ENCODE measurements around the gene SLC34A1.

The SLC34A1 gene

GRCh38 chr5:177389241-177390169 lies 5.3 kb downstream of the SLC34A1 start:
- DNase-seq: peak; percentile 42

DNA sequence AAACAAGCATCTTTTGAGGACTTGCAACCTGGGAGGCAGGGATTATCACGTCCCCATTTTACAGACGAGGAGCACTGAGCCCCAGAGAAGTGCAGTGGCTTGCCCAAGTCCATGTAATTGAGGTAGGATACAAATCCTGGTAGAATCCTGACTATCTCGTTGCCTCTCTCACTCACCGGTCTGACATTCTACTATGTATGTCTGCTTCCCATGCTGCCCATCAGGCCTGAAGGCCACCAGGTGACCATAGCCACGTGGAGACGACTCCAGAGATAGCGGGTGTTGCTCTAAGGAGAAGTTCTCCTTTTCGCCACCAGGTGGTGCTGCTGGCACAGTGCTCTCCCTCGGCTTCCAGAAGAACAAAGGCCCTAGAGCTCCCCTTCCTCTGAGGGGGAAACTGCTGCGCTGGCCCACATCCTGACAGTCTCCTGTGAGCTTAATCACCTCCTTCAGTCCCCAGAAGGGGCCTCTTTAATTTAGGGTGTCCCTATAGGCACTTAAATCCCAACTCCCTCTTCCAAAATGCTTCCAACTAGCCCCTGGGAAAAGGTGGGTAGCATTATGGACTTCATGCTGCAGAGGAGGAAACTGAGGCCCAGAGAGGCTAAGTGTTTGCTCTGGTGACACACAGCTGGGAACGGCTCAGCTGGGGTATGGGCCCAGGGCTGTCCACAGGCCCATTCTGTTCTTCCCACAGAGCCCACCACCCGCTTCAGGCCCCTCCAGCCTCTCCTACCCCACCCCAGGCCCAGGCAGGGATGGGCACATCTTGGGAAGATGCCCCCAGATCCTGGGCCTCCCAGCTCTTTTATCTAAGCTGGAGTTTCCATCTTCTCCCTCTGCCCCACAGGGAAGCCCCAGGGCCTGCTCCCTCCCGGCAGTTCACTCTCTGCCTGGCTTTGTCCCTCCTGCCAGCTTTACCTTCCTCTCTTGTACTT lies 6.4 kb downstream of the SLC34A1 start:
- DNase-seq: peak; percentile 84

GRCh38 chr5:177392765-177393164 lies 8.5 kb downstream of the SLC34A1 start:
- DNase-seq: no peak

GRCh38 chr5:177393206-177393765 lies 9.1 kb downstream of the SLC34A1 start:
- peak; percentile 64 for DNase-seq

DNA sequence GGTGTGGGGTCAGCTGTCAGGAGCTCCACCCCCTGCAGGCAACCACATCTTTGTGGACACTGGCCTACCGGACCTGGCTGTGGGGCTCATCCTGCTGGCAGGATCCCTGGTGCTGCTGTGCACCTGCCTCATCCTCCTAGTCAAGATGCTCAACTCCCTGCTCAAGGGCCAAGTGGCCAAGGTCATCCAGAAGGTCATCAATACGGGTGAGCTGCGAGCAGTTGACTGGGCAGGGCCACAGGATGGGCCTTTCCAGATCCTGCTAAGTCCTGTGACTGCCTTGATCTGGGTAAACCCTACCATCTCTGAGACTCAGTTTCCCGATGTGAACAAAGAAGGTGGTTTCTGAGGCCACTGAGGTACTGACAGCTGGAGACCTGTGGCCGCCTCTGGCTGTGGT lies 9.8 kb downstream of the SLC34A1 start:
- DNase-seq: no peak

DNA sequence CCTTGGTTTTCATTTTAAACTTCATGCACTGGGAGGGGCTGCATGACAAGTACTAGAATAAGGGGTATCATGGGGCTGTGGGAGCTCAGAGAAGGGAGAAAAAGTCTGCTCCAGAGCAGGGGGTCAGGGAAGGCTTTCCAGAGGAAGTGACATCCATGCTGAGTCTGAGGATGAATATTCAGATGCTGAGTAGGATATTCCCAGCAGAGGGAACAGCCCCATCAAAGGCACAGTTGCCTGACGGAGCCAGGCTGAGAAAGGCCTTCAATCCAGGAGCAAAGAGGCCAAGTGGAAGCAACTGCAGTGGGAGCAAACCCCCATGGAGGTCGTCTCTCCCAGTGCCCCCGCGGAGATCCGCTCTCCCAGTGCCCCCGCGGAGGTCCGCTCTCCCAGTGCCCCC lies 11.8 kb downstream of the SLC34A1 start:
- DNase-seq: no peak

GRCh38 chr5:177396807-177397206 lies 12.6 kb downstream of the SLC34A1 start:
- DNase-seq: no peak

GRCh38 chr5:177397875-177398390 lies 13.7 kb downstream of the SLC34A1 start:
- no peak for DNase-seq

GRCh38 chr5:177399997-177400868 lies 16.0 kb downstream of the SLC34A1 start, which contains the start of gene PFN3:
Gene PFN3 (minus strand): TSS chr5:177400661. CDS start chr5:177400576, 85 bp downstream.
- DNase-seq: no peak

GRCh38 chr5:177402271-177403043 lies 18.2 kb downstream of the SLC34A1 start:
- DNase-seq: no peak

- no peak for DNase-seq
These were observed 19.0 kb downstream of the SLC34A1 start for GRCh38 chr5:177403102-177403791.

DNA sequence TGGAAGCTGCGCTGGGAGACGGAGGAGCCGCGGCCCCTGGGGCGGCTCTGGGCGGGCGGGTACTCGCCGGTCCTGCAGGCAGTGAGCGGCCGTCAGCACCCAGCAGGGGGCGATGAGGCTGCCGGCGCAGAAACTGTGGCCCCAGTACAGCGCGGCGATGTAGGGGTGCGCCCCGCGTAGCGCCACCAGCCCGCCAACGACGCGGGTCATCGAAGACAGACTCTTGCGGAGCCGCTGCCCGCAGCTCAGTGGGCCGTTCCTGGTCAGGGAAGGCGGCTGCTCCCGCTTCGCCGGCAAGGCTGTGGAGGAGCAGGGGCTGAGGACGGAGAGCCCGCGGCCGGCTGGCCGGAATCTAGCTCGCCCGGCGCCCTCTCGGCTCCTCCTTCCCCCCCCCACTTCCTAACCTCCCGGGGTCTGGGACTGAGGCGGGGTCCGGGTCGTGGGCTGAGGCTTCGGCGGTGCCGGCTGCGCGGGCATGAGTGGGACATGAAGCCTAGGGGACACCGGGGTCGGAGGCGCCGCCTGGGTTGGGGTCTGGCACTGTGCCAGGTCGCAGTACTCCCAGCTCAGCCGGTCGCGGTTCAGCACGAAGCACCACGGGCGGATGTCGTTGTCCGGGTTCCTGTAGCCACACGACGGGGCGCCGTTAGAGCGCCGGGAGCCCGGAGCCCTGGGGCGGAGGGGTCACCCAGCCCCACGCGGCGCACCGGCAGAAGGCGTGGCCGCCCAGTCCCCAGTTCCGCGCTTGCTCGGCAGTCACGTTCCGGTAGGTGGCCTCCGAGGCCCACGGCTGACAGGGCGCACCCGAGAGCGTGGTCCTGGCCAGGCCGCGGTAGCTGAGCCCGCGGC lies 19.8 kb downstream of the SLC34A1 start:
- DNase-seq: peak; percentile 90

- no peak for DNase-seq
These were observed 20.5 kb downstream of the SLC34A1 start for GRCh38 chr5:177404641-177405179.

DNA sequence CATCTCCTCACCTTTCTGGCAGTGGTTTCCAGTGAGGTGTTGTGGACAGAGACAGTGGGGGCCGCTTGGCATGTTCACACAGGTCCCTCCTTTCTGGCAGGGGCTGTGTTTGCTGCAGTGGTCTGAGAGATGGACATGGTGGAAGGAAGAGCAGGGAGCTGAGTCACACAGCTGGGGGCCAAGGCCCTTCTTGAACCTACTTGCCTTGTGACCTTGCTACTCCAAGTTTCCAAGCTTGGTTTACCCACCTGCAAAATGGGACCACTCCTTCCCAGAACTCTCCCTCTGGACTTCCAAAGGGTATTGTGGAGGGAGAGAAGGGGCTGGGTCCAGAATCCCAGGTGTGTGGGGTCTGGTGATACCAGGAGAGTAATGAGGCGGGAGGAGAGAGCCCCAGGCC lies 21.1 kb downstream of the SLC34A1 start:
- DNase-seq: no peak

DNA sequence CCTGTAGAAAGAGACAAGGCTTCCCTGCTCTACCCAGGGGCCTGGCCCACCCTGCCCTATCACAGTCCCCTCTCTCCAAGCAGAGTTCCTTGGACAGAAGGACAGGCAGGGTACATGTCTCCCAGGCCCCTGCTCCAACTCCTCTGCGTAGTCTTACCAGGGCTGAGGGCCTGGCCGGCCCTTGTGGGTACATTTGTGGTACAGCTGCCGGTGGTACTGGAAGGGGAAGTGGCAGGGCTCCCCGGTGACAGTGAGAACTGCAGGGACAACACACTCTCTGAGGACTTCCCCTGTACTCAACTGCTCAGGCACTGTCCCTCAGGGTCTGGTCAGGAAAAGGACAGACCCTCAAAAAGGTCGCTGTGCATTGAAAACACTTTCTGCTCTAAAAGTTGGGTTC lies 21.6 kb downstream of the SLC34A1 start:
- peak; percentile 81 for DNase-seq

GRCh38 chr5:177409043-177409801 lies 25.0 kb downstream of the SLC34A1 start, which contains the start of gene F12:
Gene F12 (minus strand): TSS chr5:177409564. CDS start chr5:177409527, 37 bp downstream.
- DNase-seq: no peak

DNA sequence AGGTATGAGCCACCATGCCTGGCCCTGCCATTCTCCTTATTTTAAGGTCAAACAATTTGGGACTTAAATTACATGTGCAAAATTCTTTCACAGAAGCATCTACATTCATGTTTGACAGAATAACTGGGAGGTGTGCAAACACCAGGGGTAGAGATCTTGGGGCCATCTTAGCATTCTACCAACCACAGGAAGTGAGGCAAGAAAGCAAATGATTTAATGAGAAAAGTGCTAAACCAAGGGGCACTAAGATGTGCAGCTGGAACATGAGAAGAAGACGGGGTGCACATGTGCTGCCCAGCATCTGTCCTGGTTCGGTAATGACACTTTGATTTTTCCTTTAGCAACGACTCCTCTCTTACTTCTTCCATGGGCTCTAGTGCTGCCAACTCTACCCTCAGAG lies 26.3 kb downstream of the SLC34A1 start:
- no peak for DNase-seq

GRCh38 chr5:177412603-177413233 lies 28.5 kb downstream of the SLC34A1 start:
- no peak for DNase-seq
